Esophagus muscularis mucosa (tissue), 4 donors: Measurements from ENCODE around the gene KDSR. TPM values are rescaled to one million over a fixed set of nuclear protein-coding genes. Genes with fewer than 3 reads are reported as not detected.
"Not testable (repeated sequence)": the region's sequence is repeated elsewhere in the genome, so short reads cannot be mapped to it uniquely, and the experiment has no call there.

Experiments used
- DNase-seq: peaks from one replicate; pipeline ENCODE4 v3.0.0-alpha.2; 2017; ENCODE audit errors: extremely low spot score
- H3K27ac ChIP-seq, 4 donors: fragments of 200-600 bp; sonication (generic); replicated peaks in 1 of 4; 1 replicate in 3 of 4; 2 replicates in 1 of 4; pipeline ENCODE4 v1.5.1; 2016 to 2019; ENCODE audit warnings: mild to moderate bottlenecking in 1 of 4
- H3K27me3 ChIP-seq, 4 donors: fragments of 200-600 bp; sonication (generic); one replicate each; pipeline versions ENCODE4 v1.5.1 to v1.6.0; 2016 to 2019
- H3K36me3 ChIP-seq, 4 donors: fragments of 200-600 bp; sonication (generic); one replicate each; pipeline ENCODE4 v1.5.1; 2016 to 2019
- H3K4me1 ChIP-seq, 4 donors: fragments of 200-600 bp; sonication (generic); one replicate each; pipeline ENCODE4 v1.5.1; 2016 to 2019
- H3K4me3 ChIP-seq, 4 donors: fragments of 200-600 bp; sonication (generic); 1 replicate in 2 of 4; 2 replicates in 2 of 4; pipeline ENCODE4 v1.5.1; 2016 to 2019; ENCODE audit warnings: mild to moderate bottlenecking in 4 of 4, moderate library complexity in 1 of 4
- H3K9me3 ChIP-seq, 4 donors: fragments of 200-600 bp; sonication (generic); 1 replicate in 3 of 4; 2 replicates in 1 of 4; pipeline ENCODE4 v1.5.1; 2016 to 2019
- EP300 ChIP-seq: sonication (generic); formaldehyde crosslinking; IDR thresholded peaks from one replicate; pipeline ENCODE4 v1.6.1; 2017; ENCODE audit warnings: antibody characterized with exemption
- POLR2A ChIP-seq: fragments of 450-650 bp; IDR thresholded peaks from one replicate; pipeline ENCODE4 v1.6.1; 2017; ENCODE audit warnings: antibody characterized with exemption, moderate library complexity, mild to moderate bottlenecking, low read depth
- POLR2AphosphoS5 ChIP-seq, 2 donors: sonication (generic); formaldehyde crosslinking; IDR thresholded peaks; one replicate each; pipeline ENCODE4 v1.6.1; 2017; ENCODE audit warnings: antibody characterized with exemption in 2 of 2
- WGBS: methylation state at CpG from one replicate; pipeline ENCODE4 v1.1.5; 2018; 5-methylcytosine and 5-hydroxymethylcytosine counted together
- intact Hi-C: fragments of 100-400 bp; cut with DNase I; formaldehyde crosslinking; loops from one replicate; pipeline ENCODE4 v1.15.1; 2023
- total RNA-seq, 4 donors: library from RNA; depleted of rRNA; stranded (reverse); fragments of >200 nt; gene quantifications; one replicate each; pipeline versions ENCODE4 v1.1.0 to v1.2.1, GENCODE V29; 2016
- TF ChIP-seq, protein P1 (sequence below), 3 experiments: fragments of 200-600 bp in 2 of 3; fragments of 450-650 bp in 1 of 3; sonication (generic) in 2 of 3; IDR thresholded peaks; one replicate each; pipeline ENCODE4 v1.5.1; 2017 to 2019; ENCODE audit warnings: antibody characterized with exemption in 3 of 3, mild to moderate bottlenecking in 2 of 3, moderate library complexity in 1 of 3

The KDSR gene
- total RNA-seq, 4 donors from 2014 or later: 41.8 to 58.8 (median 49.8) TPM

DNA sequence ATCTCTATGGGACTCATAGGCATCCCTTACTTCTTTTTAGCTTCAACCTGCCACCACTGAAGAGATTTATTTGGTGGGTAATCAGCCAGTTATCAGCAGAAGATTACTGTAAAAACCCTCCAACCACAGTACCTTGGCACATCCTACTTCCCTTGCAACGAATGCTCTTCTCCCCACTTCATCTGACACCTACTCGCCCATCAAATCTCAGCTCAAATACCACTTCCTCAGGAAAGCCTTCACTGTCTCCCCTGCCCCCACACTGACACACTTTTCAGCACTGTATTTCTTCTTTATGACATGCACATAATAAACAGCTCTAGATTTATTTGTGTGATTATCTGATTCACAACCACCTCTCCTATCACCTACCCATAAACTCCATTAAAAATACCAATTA is 3.1 kb downstream of the KDSR start:
- no peak for TF ChIP-seq POLR2A
- no peak for TF ChIP-seq EP300
- TF ChIP-seq, protein P1, sequence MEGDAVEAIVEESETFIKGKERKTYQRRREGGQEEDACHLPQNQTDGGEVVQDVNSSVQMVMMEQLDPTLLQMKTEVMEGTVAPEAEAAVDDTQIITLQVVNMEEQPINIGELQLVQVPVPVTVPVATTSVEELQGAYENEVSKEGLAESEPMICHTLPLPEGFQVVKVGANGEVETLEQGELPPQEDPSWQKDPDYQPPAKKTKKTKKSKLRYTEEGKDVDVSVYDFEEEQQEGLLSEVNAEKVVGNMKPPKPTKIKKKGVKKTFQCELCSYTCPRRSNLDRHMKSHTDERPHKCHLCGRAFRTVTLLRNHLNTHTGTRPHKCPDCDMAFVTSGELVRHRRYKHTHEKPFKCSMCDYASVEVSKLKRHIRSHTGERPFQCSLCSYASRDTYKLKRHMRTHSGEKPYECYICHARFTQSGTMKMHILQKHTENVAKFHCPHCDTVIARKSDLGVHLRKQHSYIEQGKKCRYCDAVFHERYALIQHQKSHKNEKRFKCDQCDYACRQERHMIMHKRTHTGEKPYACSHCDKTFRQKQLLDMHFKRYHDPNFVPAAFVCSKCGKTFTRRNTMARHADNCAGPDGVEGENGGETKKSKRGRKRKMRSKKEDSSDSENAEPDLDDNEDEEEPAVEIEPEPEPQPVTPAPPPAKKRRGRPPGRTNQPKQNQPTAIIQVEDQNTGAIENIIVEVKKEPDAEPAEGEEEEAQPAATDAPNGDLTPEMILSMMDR (IDR thresholded peaks at IDR 0.05): no peak
- TF ChIP-seq POLR2AphosphoS5 (IDR thresholded peaks at IDR 0.05): no peak
- WGBS: 62% methylated on average over 2 of the region's 2 CpGs
- no peak overlapping the region for H3K27ac ChIP-seq
- peaks cover 21 to 40% (median 33%) of the 10 kb centered on the region in 4 donors for H3K36me3 ChIP-seq
- H3K9me3 ChIP-seq: no peaks in the 10 kb centered on the region
- no peak for DNase-seq
- intact Hi-C loops: no loop called here
- H3K27me3 ChIP-seq: no peaks in the 10 kb centered on the region
- no peak overlapping the region for H3K4me3 ChIP-seq
- H3K4me1 ChIP-seq: peaks cover 11 to 35% (median 27%) of the 10 kb centered on the region in 4 donors

DNA sequence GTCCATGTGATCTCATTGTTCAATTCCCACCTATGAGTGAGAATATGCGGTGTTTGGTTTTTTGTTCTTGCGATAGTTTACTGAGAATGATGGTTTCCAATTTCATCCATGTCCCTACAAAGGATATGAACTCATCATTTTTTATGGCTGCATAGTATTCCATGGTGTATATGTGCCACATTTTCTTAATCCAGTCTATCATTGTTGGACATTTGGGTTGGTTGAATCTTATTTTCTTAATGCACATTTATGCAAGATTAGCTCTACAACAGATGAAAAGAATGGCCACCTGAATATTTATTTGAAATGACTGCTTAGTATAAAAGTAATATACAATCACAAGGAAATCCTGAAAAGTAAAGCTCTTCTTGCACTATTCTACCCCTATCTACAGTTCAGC is 3.6 kb downstream of the KDSR start:
- 83% methylated on average over 1 of the region's 2 CpGs for WGBS

DNA sequence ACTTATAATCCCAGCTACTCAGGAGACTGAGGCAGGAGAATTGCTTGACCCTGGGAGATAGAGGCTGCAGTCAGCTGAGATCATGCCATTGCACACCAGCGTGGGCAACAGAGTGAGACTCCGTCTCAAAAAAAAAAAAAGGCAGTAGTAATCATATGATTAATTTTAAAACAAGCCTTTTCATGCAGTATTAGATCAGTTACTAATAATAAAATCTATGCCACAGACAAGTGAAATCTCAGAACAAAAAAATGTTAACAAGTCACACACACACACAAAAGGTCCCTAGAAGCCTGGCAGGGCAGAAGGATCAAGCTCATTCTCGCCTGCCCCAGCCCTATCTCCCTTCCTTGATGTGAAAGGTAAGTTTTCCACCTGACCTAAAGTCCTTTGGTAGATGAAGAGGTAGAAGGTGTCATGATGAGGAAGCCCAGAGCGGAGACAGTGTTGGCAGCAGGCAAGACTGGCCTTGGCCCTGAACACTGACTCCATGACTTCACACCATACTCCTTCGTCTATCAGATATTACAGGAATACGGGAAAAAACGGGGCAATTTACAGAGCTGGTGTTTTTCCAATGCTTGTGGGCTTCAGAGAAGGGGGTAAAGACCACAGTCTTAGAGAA is 10.6 kb downstream of the KDSR start:
- intact Hi-C loops: no loop called here
- 75% methylated on average over 7 of the region's 7 CpGs for WGBS
- TF ChIP-seq POLR2A (no peak), POLR2AphosphoS5 (IDR thresholded peaks at IDR 0.05) (no peak), EP300 (no peak)
- TF ChIP-seq, protein P1 (IDR thresholded peaks at IDR 0.05): no peak
- peaks cover 51 to 94% (median 78%) of the 10 kb centered on the region in 4 donors for H3K36me3 ChIP-seq
- H3K27ac ChIP-seq: no peak overlapping the region
- DNase-seq: no peak
- no peaks in the 10 kb centered on the region for H3K4me1 ChIP-seq
- H3K4me3 ChIP-seq: no peak overlapping the region
- H3K9me3 ChIP-seq: no peaks in the 10 kb centered on the region
- H3K27me3 ChIP-seq: no peaks in the 10 kb centered on the region

More for the DNA sequence above, 3.6 kb downstream of the KDSR start:
- H3K9me3 ChIP-seq, H3K27me3 ChIP-seq, intact Hi-C loops, H3K27ac ChIP-seq, DNase-seq, H3K4me3 ChIP-seq: not testable (repeated sequence)
- peaks cover 11 to 31% (median 27%) of the 10 kb centered on the region in 4 donors for H3K4me1 ChIP-seq
- H3K36me3 ChIP-seq: peaks cover 26 to 45% (median 35%) of the 10 kb centered on the region in 4 donors

DNA sequence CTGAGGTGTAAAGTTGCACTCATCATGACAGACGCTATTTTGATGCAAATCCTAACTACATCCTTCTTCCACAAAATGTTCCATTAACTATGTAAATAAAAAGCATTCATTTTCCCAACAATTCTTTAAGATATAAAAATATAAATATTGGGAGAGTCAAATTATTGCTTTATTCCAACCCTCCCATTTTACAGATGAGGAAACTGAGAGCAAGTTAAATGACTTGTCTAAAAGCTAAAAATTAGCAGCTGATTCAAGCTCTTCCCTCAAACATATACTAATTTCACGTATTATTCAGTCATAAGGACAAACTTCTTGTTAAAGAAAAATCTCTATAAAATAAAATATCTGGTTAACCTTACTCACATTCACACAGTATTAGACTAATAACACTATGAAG is 16.8 kb downstream of the KDSR start:
- intact Hi-C loops: no loop called here
- peaks cover 10 to 23% (median 18%) of the 10 kb centered on the region in 4 donors for H3K4me1 ChIP-seq
- H3K4me3 ChIP-seq: no peak overlapping the region
- H3K27ac ChIP-seq: no peak overlapping the region
- WGBS: 50% methylated on average over 2 of the region's 2 CpGs
- TF ChIP-seq POLR2A (no peak), EP300 (no peak), POLR2AphosphoS5 (IDR thresholded peaks at IDR 0.05) (no peak)
- TF ChIP-seq, protein P1 (IDR thresholded peaks at IDR 0.05): no peak
- H3K9me3 ChIP-seq: no peaks in the 10 kb centered on the region
- DNase-seq: no peak
- peaks cover 40 to 96% (median 72%) of the 10 kb centered on the region in 4 donors for H3K36me3 ChIP-seq
- no peaks in the 10 kb centered on the region for H3K27me3 ChIP-seq

DNA sequence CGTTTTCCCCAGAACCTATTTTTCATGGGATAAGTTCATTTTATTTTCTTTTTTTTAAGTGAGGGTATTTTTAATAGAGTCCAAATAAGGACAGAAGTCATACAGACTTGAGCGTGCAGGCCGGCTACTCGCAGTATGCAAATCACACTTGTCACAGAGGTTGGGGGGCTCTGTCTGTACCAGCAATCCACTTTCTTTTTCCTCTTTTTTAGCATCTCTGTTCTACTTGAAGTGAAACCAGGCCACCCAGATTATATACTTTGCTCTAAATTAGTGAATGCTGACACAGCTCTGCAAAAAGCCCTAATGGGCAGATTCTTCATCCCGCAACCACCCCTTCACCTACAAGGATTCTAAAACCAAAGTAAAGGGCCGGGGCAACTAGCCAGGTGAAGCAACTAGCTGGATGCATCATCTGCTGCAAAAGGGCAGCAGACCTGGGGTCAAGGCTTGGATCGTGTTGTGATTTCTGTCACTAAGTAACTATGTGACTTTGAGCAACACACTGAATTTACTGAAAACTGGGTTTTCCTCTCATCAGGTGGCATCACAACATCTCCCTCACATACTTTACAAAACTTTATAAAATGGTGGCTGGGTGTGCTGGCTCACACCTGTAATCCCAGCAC is 18.4 kb downstream of the KDSR start:
- Histone ChIP-seq H3K4me3 (no peak overlapping the region), H3K9me3 (no peaks in the 10 kb centered on the region), H3K27ac (no peak overlapping the region), H3K4me1 (peaks cover 15 to 27% (median 21%) of the 10 kb centered on the region in 4 donors), H3K36me3 (peaks cover 33 to 96% (median 71%) of the 10 kb centered on the region in 4 donors), H3K27me3 (no peaks in the 10 kb centered on the region)
- intact Hi-C loops: no loop called here
- no peak for TF ChIP-seq EP300
- TF ChIP-seq, protein P1 (IDR thresholded peaks at IDR 0.05): no peak
- TF ChIP-seq POLR2A: no peak
- TF ChIP-seq POLR2AphosphoS5 (IDR thresholded peaks at IDR 0.05): no peak
- DNase-seq: no peak
- WGBS: 92% methylated on average over 7 of the region's 7 CpGs
